Gastroesophageal sphincter (tissue), 3 donors: ENCODE data around the gene FREM1.

ENCODE experiments used
- CTCF ChIP-seq, 4 experiments: fragments of 200-600 bp in 2 of 4; fragments of 450-650 bp in 2 of 4; sonication (generic) in 1 of 4; IDR thresholded peaks; one replicate each; pipeline ENCODE4 v1.5.1; 2017 to 2019; ENCODE audit warnings: antibody characterized with exemption in 4 of 4, mild to moderate bottlenecking in 2 of 4, moderate library complexity in 2 of 4
- EP300 ChIP-seq: sonication (generic); formaldehyde crosslinking; IDR thresholded peaks from one replicate; pipeline ENCODE4 v1.6.1; 2017; ENCODE audit warnings: antibody characterized with exemption, mild to moderate bottlenecking
- POLR2A ChIP-seq, 2 donors: fragments of 450-650 bp; IDR thresholded peaks; one replicate each; pipeline ENCODE4 v1.6.1; 2017; ENCODE audit warnings: antibody characterized with exemption in 2 of 2, mild to moderate bottlenecking in 2 of 2, moderate library complexity in 1 of 2
- POLR2AphosphoS5 ChIP-seq: sonication (generic); formaldehyde crosslinking; IDR thresholded peaks from one replicate; pipeline ENCODE4 v1.6.1; 2017; ENCODE audit warnings: antibody characterized with exemption

- TF ChIP-seq CTCF (IDR thresholded peaks at IDR 0.05) (no peak), EP300 (no peak), POLR2A (IDR thresholded peaks at IDR 0.05) (no peak), POLR2AphosphoS5 (no peak)
These were observed 40.6 kb downstream of the FREM1 start for GRCh38 chr9:14869671-14870070.
